GM19240 (cell line): Measurements from ENCODE around the gene RDX.
"Not testable (repeated sequence)": the region's sequence is repeated elsewhere in the genome, so short reads cannot be mapped to it uniquely, and the experiment has no call there.

ENCODE experiments used
- DNase-seq: peaks from one replicate; pipeline ENCODE4 v3.0.0; 2011; ENCODE audit warnings: low spot score; ENCODE audit not compliant: insufficient read length

Gene RDX

DNA sequence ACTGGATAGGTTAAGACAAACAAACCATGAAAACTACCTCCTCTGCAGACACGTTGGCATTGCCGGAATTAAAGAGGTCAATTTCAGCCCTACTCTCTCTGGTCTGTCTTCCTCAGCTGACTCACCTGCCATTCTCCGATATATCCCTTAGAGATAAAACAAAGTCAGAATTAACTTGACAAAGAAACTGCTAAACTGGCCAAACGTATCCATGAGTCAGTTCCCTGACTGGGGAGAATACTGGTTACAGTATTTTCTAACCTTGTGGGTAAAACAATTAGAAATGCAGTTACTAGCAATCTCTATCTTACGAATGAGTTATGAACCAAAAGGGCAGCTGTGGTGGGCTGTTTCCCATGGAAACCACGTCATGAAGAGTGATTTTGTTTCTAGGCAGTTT lies 96.2 kb downstream of the RDX start:
- DNase-seq: no peak

DNA sequence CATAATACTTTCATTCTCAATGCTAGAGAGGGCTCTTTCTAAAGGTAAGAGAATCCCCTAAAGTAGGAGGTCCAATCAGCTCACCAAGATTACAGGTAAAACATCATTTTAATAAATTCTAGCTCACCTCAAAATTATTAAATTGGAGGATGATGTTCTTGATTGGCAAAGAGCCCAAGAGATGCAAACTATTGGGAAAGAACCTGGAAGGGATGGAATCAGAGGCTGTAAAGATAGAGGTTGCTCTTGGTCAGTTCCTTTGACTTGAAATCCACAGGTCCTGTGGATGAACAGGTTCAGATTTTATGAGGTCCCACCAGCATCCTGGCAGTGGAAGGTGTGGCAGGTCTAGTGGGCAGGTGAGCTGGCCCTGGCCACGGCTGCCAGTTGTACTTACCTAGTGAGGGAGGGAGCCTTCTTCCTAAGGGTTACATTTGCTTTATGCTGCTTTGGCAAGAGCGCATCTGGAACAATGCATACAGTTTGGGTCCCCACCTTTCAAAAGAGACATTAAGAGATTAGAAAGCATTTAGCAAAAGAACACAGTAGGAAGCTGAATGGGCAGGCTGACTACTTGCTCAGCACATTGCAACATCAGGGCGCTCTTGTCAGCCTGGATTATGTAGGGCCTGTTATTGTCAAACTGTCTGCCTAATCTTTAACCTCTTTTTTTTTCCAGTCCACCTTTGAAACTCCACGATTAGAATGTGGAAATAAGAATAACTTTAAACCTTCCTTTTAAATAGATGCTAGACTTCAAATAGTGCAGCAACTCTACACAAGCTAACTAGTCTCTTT lies 97.0 kb downstream of the RDX start:
- no peak for DNase-seq

DNA sequence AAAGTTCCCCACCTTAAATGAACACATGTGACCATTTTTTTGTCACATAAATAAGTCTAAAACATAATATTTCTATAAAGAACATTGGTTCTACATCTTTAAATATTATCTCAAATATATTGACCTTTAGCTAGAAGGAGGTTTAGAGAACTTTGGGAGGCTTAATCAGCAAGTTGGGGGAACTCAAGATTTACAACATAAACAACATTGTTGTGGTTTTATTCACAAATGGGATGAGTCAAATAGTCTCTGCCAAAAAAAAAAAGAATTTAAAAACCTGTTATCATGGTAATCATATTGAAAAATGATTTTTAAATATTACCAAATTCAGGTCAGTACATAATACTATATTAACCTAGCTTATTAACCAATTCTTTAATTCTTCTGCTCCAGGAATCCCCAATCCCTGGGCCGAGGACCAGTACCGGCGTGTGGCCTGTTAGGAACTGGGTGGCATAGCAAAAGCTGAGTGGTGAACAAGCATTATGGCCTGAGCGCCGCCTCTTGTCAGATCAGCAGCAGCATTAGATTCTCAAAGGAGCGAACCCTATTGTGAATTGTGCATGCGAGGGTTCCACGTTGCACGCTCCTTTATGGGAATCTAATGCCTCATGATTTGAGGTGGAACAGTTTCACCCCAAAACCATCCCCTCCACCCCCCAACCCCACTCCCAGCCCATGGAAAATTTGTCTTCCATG lies 98.2 kb downstream of the RDX start:
- no peak for DNase-seq

DNA sequence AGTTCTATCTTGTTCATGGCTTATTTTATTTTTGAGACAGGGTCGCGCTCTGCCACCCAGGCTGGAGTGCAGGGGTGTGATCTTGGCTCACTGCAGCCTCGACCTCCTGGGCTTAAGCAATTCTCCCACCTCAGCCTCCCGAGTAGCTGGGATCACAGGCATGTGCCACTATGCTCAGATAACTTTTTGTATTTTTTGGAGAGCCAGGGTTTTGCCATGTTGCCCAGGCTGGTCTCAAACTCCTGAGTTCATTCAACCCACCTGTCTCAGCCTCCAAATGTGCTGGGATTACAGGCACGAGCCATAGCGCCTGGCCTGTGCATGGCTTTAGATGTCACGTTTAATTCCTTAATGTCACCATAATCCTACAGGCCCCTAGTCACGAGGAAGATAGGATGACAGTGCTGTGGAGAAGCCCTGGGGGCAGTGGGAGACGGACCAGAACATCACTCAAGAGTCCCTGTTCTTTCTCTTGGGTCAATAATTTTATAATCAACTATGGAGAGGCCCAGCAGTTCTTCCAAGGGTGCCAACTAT lies 99.5 kb downstream of the RDX start:
- no peak for DNase-seq

DNA sequence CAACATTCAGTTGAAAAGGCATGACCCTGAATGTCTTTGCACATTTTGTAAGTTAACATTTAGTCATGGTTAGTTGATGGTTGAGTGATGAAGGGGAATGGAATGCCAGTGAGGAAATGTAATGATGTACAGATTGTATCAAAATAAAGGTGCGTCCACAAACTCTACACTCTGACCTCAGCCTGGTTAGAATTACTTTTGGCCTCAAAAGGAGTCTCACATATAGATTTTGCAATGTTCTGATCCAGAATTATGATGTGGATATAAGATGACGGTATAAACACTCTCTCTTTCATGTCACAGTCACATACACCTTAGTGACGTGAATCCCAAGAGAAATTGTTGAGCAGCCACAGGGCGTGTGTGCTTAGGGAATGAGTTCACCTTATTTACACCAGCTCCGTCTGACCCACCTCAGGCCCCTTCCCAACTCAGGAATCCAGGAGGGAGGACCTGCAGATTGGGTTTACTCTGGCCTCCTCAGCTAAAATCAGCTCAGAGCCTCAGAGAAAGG lies 100.1 kb downstream of the RDX start:
- no peak for DNase-seq

DNA sequence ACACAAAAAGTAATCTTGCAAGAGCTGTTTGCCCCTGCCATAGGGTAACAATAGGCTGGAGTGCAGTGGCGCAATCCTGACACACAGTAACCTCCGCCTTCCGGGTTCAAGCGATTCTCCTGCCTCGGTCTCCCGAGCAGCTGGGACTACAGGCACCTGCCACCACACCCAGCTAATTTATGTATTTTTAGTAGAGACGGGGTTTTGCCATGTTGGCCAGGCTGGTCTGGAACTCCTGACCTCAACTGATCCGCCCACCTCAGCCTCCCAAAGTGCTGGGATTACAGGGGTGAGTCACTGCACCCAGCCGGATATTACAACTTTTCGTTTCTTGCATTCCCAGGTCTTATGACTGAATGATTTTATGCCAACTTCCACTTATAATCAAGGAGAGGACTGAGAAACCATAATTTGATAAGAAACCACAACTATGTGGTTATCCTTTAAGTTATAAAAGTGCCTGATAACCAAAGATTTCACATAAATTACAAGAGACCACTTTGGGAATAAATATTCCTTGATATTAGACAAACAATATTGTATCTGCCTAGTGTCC lies 102.1 kb downstream of the RDX start:
- not testable (repeated sequence) for DNase-seq

DNA sequence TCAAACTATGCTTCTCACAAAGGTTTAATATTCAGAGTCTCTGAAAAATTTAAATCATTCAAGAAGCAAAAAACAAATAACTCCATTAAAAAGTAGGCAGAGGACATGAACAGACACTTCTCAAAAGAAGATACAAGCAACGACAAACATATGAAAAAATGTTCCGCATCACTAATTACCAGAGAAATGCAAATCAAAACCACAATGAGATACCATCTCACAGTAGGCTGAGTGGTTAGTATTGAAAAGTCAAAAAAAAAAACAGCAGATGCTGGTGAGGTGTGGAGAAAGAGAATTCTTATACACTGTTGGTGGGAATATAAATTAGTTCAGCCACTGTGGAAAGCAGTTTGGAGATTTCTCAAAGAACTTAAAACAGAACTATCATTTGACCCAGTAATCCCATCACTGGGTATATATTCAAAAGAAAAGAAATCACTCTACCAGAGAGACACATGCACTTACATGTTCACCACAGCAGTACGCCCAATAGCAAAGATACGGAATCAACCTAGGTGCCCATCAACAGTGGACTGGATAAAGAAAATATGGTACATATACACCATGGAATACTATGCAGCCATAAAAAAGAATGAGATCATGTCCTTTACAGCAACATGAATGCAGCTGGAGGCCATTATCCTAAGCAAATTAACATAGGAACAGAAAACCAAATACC lies 103.7 kb downstream of the RDX start:
- DNase-seq: not testable (repeated sequence)

DNA sequence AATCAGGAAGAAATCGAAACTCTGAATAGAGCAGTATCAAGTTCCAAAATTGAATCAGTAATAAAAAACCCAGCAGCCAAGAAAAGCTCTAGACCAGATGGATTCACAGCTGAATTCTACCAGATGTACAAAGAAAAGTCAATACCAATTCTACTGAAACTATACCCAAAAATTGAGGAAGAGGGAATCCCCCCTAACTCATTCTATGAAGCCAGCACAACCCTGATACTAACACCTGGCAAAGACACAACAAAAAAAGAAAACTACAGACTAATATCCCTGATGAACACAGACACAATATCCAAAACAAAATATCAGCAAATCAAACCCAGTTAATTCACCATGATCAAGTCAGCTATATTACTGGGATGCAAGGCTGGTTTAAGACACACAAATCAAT lies 105.5 kb downstream of the RDX start:
- no peak for DNase-seq

DNA sequence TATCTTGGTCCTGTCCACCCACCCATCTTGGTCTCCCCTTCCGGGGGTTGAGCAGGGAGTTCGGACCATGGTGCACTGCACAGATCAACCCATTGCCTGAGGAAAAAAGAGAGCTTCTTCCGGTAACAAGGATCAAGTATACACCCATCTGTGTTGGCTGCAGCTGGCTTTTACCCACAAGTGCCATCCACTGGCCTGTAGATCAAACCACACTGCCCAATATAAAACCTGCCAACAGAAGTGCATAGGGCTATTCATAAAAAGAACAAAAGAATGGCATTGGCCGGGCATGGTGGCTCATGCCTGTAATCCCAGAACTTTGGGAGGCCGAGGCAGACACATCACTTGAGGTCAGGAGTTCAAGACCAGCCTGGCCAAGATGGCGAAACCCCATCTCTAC lies 108.7 kb downstream of the RDX start:
- DNase-seq: no peak

DNA sequence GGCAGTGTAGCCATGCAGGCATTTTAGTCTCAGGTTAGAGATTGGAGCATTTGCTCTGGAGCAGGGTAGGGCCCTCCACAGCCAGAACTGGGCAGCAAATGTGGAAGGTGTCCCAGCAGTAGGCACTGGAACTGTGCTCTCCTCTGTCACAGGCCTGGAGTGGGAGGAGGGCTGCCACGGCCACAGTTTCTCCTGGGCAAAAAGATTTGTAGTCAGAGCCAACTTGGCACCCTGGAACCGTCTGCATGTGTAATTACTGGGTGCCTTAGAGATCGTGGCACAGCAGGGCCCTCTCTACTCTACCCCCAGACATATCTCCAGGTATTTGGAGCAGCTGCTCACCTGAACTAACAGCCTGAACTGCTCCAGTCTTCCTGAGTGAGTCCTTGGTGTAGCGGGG lies 109.5 kb downstream of the RDX start:
- DNase-seq: no peak

DNA sequence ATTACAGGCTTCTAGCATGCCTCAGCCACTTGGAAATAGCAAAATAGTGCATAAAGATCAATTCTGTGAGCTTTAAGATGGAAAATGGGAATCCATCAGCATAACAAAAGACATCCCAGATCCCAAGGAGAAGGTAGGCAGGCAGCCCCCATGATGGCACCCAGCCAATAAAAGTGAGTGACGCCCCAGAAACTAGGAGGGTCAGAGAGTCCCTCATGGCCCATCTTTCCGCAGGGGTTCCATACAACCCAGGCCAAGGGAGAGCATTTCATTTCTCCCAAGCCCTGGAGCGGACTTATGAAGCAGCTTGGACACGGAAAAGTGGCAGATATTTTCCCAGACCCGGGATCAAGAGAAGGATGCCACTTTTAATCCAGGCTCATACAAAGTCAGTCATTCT lies 110.0 kb downstream of the RDX start:
- DNase-seq: no peak

DNA sequence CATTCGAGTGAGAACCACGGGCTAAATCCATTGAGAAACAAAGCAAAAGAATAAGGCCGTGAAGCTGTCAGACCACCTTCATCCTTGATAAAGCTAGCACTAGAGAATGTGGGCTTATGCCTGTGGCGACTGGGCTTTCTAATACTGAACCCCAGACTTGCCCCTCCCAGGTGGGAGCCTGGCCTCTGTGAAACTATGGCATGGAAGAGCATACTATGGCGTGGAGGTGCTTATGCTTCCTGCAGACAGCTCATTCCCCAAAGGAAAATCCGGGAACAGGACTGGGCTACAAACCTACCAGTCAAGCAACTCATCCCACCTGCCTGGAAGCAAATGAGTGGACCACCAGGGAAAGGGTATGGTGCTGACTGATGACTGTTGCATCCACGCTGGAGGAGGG lies 110.8 kb downstream of the RDX start:
- DNase-seq: no peak

DNA sequence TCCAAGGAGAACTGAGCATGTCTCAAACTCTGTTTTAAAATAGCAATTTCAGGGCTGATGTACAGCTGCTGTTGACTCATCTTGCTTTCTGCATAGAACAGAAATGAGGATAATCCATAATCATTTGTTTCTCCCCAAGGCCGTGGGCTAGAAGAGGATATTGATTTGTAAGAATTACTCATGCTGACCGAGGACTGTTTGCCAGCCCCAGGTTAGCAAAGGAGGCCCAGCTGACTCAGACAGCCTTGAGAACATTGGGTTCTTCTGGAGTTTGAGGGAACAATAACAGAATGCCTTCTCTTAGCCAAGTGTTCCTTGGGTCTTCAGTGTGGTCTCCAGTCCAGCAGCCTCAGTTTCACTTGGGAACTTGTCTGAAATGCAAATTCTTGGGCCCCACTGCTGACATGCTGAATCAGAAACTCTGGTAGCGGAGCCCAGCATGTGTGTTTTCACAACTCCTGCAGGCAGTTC lies 111.3 kb downstream of the RDX start:
- DNase-seq: no peak

DNA sequence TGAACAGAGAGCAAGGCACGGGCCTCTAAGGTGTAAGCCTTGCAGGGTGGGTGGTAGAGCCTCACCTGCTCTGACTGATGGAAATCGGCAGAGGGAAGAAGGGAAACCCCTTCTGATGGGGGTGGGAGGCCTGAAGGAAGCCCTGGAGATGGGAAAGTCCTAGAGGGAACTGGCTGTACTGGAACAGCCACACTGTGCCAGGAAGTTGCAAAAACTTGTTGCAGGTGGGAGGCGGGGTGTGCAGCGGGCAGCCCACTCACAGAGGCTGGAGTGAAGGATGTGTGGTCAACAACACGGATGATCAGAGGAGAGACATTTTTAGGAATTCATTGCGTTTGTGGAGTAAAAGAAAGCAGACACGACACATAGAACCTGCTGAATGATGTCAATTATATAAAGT lies 112.0 kb downstream of the RDX start:
- no peak for DNase-seq

DNA sequence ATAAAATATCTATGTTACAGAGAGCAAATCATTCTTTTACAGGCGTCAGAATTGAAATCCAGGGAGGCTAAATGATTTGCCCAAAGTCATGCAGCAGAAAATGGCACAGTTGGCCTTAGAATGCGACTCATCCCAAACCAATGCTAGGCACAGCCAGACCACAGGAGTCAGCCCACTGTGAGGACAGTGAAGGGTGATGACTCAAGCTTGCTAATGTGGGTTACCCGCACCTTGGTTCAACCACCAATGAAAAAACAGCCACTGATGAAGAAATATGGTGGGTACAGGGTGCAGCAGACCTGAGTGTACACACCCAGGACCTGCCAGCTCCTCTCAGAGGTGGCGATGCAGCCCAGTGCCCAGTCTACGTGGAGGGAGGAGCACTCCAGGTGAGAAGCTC lies 113.5 kb downstream of the RDX start:
- no peak for DNase-seq

DNA sequence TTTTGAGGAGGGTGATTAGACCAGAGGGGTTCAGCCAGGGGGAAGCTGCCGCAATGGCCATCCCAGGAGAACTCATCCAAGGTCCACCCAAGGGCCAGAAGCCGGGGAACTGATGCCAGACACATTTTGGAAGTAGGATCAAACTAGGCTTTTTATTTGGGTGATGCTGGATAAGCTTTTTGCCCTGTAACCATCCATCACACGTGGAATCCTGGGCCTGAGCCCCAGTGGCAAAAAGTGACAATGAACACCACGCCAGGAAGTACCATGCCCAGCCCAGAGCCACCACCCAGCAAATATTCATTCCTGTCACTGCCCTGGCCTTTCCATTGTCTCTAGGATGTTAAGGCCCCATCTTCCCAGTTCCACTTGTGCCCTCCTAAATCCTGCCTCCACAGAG lies 117.3 kb downstream of the RDX start:
- DNase-seq: no peak

DNA sequence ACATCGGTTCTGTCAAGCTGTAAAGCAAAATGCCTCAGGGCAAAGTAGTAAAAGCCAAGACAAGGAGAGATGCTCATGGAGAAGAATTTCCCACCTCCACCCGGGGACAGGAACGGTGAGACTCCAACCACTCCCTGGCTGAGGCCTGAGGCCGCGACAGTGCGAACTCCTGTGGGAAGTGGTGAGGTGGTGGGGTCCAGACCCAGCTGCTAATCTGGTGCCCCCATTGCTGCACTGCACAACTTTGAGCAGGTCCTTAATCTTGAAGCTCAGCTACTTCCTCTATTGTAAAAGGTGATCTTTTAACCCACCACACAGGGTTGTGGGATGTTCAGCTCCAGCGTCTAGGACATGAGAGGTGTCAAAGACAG lies 119.3 kb downstream of the RDX start:
- no peak for DNase-seq

DNA sequence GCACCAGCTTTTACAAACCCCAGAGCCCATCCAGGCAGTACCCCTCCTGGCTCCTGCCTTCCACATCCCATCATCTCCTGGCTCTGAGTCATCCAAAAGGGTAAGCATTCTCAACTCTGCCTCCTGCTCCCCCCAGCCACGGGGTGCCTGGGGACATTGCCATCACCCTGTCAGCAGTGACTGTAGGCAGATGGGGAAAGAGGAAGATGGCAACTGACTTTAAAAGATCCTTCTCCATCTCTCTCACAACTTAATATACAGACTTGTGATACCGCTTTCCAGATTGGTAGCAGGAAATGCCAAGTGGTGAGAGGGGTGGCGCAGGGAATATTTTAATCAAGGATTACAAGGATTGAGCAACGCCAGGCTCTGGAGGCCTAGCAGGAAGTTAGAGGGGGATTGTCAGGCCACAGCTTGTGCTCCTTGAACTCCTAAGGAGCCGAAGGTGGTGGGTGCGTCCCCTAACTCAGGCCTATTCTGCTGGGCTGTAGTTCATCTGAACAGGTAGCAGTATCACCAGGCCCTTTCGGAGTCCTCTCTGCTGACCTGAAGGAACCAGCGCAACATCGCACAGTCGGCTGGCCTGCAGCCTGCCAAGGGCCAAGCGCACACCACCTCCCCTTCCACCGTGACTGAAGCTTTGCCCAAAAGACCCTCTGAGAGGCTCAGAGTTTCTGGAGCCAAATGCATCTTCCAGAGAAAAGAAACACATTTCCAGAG lies 119.9 kb downstream of the RDX start:
- DNase-seq: no peak

DNA sequence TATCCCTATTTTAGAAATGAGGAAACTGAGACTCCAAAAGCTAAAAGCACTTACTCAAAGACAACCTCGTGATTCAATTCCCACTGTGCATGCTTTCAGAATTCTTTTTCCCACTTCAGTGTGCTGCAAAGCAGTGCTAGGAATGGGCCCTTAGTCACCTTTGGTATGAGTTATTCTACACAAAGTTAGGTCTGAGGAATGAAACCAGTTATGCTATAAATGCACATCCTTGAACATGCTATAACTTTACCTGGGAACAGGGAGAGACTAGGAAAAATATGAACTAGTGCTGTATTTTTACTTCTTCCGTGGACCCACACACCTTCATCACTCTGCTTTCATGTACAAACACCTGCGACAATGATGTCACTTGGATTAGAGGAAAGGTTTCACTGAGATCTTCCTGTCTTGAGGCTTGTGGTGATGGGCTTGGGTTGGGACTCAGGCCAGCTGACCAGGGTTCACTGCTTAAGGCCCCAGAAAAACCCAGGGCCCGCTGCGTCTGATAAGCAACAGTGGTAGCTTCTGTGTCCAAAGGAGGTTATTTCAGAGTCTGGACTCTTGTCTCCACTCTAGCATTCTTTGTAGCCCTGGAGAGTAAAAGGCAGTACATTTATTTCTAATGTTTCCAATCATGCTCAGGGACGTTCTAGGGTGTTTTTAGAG lies 121.6 kb downstream of the RDX start:
- DNase-seq: no peak
